GM19468 (cell line): Measurements from ENCODE around the gene KANSL3.

Experiments
- ATAC-seq: cut with Tn5 transposase; IDR thresholded peaks from one replicate; pipeline ENCODE4 v1.9.1; 2021; ENCODE audit warnings: mild to moderate bottlenecking, moderate library complexity, moderate number of reproducible peaks; ENCODE audit not compliant: unreplicated experiment; ENCODE audit errors: extremely low read depth

Gene KANSL3

DNA sequence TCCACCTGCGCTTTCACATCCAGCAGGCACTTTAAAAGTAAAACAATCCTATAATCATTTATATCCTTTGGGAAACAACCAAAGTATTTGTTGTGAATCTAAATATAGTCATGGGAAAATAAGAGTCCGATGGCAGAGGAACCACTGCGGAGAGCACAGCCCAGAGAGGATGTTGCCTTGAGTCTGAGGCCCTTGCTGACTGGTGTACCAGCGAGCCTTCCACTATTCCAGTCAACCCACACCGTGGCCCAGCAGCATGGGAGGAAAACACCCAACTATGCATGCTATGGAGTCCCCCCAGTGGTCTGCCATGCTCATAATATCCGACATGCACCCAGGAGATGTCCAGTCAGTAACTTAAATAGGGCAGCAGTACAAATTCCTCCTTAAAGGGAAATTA, 21.6 kb downstream of the KANSL3 start:
- no peak for ATAC-seq

DNA sequence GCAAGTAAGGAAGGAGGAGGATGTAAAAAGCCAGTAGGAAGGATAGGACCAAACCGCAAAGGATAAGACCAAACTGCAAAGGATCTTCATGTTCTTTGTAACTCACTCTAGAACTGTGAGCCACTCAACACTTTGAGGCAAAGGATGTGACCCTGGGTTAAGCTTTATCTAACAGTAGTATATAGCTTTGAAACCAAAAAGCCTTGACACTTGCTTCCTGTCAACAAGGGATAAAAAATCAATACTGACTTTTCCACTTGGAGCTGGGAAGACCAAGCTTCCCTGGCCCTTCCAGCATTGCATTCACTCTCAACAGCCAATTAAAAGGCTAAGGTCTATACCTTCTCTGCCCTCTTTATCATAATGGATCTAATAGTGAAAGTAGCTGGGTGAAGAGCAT, 22.0 kb downstream of the KANSL3 start:
- ATAC-seq: no peak

DNA sequence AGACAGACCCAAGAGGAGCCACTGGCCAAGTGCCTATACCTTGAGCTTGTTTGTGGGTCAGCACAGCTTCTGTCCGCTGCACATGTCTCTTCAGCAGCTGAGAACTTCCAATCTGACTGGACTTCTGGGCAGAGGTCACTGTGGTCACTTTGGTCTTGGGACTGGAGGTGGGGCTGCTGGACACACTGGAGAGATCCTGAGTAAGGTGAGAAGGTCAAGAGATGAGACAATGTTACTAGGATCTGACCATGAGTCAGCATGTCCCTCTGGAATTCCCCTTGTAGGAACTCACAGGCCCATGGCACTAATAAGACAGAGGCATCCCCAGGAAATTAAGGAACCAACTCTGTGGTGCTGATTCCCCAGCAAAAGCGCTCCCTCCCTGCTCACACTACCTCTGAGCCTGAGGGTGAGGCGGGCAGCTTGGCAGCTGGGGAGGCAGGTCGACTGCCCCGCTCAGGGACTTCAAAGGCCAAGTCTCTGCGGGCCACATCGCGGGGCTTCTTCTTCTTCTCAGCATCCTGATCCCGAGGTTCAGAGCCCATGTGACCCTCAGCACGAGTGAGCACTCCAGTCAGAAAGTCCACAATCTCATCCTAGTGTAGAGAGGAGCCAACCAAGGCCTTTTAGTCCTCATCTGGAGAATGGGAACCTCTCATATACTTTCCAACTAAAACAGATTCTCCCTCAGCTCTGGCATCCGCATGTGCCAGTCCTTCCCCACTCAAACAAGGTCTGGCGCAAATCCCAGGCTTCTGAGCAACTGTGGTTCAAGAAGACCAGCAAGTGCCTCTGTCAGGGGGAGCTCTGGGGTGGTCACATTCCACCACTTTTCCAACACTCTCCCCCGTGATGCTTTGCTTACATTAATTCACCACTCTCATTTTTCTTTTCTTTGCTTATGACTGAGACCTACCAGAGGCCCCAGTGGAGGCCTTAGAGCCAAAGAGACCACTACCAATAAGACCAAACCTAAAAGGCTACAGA, 29.4 kb downstream of the KANSL3 start:
- ATAC-seq: no peak

DNA sequence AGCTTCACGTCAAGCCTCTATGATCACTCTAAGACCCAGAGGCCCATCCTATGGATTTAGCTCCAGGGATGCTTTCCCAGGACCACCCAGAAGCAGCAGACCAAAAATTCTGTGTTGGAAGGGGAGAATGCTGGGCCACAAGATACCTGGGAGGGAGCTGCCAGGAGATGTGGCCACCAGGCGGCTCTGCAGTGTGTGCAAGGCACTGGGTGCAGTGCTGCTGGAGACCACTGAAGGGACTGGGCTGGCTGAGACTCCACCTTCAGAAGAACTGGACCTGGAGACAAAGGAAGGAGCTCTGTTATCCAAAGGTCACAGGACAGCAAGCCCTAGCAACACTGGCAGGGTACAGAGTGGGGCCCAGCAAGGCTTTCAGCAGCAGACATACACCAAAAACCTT, 34.0 kb downstream of the KANSL3 start:
- no peak for ATAC-seq

DNA sequence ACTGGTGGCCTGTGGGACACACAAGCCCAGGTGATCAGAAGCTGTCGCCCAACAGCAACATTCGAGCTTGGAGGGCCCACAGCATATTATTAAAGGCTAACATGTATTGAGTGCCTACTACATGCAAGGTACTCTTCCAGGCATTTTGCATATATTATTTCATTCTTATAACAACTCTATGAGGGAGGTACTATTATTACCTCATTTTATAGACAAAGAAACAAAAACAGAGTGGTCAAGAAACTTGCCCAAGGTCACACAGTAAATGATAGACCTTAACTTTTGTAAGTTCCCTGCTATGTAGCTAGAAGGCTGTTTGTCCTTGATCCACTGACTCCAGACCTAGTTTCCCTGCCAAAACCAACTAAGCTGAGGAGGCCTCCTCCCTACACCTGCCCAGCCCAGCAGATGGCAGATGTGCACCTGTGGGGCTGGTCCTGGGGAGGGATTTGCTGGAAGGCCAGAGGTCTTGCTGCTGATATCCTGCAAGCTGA, 35.7 kb downstream of the KANSL3 start:
- ATAC-seq: no peak

DNA sequence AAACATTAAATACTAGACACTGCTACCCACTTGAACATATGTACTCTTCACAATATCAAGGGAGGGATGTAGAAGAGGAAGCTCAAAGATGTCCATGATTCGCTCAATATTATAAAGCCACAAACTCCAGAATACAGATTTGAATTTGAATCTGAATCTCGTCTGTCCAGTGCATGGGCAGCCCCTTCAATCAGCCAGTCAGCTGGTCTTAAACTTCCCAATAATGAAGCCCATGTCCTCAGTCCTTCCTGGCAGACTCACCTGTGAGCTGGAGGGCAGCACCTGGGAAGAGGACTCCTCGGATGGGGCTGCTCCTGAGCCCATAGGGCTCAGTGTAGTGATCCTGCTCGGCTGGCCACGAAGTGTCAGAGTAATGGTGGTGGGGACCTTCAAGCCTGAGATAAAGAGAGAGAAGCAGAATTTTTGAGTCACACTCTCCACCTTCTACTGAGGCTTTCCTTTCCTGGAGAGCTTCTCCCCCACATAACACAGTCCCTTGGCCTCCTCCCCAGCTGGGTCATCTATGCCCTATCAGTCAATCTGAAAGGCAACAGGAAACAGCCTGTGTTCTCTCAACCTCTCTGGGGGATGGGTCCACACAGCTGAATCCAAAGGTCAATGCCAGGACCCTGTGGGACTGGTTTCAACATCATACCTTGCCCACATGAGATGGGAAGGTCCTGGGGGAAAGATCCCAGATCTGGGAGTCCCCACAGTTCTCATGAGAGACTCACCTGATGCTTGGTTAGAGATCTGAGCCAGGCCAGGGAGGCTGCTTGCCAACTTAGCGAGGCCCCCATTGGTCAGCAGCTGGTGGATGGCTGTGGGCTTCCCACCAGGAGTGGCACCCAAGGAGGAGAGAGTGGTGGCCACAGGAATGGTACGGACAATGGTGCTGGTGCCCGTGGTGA, 36.5 kb downstream of the KANSL3 start:
- ATAC-seq: no peak

DNA sequence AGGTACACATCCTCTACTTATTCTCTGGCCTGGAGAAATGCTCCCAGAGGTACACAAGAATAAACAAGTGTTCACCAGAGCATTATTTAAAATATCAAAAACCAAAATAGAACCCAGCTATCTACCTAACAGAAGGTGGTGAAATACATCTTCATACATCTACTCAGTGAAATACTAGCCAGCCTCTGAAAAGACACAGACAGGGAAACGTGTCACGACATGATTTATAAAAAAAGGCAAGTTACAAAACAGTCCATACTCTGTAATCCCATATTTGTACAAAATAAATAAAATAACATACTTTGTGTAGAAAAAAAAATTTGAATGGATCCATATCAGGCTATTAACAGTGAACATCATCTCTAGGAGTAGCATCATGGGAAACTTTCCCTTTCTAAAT, 38.2 kb downstream of the KANSL3 start:
- no peak for ATAC-seq

DNA sequence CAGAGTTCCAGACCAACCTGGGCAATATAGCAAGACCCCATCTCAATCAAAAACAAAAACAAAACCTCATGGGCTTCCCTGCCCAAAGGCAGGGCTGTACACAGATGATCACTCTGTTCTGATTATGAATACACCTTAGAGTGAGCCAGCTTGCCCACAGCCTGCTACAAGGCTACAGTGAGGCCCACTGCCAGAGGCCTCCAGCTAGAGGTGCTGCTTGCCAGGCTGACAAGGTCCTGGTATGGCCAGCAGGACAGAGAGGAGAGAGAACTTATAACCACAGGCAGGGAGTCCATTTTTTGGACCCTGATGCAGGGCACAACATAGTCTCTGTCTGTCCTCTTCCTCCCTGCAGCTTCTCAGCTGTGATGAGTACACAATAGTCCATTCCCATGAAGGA, 41.5 kb downstream of the KANSL3 start:
- no peak for ATAC-seq

DNA sequence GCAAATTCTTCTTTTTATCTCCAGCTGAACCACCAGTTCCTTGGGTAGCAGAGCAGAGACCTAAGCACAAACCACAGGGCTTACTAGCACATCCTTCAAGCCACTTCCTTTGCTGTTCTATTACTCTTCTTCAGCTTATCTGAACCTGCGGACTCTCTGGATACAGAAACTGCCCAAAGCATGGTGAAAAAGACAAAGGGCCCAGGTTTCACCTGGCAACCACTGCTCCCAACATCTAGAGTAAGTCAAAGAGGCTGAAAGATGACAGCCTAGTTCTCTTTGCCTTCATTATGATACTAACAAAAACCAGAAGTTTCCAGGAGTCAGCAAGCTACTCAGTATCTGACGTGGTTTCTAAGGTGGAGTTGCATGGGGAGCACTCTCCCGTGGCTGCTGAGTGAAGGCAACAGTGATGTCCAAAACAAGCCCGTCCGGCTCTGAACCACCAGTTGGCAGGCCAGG, 43.4 kb downstream of the KANSL3 start:
- no peak for ATAC-seq

DNA sequence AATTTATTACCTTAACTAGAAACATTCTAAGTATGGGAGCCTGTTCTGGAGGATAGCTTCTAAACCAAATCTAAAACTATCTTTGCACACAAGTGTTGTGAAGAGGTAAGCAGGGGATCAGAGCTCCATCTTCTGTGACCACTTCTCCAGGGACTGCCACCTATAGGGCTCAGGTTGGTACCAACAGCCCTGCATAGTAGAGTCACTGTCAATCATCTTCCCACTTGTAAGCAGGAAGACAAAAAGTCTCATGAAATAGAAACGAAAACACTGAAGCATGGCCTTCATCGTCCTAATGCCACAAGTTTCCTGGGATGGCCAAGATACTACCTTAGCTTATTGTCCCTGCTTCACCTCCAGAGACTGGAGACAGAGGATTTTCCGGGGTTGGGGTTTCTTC, 43.8 kb downstream of the KANSL3 start:
- ATAC-seq: no peak

DNA sequence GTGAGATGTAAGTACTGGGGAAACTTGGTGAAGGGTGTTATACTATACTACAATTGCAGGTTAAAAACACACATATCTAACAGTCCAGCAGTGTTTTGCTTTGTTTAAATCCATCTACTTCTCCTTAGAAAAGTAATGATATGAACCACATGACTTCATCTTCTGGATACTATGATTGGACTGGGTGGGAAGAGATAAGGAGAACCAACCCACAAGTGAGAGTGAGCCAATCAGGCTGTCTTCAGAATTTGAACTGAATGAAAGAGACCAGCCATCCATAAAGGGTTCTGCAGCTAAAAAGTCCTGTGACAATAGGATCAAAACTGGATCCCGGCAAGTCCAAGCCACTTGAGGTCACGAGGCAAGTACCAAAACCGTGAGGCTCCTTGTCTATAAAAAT, 46.6 kb downstream of the KANSL3 start:
- no peak for ATAC-seq

DNA sequence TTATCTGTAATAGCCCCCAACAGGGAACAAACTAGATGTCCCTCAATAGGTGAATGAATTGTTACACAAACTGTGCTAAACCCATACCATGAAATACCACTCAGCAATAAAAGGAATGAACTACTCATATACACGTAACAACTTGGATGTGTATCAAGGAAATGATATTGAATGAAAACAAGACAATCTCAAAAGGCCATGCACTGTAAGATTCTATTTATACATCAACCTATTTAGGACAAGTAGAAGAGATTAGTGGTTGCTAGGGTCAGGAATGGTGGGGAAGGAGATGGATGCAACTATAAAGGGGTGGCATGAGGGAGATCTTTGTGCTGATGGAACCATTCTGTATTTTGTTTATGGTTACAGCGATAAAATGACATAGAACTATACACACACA, 47.1 kb downstream of the KANSL3 start:
- no peak for ATAC-seq

DNA sequence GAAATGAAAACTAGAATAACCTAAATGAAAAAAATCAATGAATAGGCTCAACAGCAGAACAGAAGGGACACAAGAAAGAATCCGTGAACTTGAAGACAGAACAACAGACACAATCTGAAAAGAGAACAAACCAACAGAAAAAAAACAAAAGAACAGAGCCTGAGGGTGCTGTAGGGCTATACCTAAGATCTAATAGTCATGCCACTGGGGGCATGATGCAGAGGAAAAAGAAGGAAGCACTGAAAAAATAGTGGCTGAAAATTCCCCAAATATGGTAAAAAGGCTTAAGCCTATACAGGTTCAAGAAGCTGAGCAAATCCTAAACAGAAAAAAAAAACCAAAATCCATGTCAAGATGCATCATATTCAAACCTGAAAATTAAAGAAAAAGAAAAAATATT, 50.3 kb downstream of the KANSL3 start:
- no peak for ATAC-seq

DNA sequence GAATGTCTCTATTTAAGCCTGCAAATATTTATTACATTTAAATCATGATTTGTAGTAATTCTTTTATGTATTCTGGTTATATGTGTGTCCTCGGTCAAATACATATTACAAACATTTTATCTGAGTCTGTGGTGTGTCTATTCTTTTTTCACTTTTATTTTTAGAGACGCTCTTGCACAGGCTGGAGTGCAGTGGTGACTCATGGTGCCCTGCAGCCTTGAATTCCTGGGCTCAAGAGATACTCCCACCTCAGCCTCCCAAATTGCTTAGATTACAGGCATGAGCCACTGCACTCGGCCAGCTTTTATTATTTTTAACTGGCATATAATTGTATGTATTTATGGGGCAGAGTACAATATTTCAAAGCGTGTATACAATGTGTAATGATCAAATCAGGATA, 54.1 kb downstream of the KANSL3 start:
- no peak for ATAC-seq

DNA sequence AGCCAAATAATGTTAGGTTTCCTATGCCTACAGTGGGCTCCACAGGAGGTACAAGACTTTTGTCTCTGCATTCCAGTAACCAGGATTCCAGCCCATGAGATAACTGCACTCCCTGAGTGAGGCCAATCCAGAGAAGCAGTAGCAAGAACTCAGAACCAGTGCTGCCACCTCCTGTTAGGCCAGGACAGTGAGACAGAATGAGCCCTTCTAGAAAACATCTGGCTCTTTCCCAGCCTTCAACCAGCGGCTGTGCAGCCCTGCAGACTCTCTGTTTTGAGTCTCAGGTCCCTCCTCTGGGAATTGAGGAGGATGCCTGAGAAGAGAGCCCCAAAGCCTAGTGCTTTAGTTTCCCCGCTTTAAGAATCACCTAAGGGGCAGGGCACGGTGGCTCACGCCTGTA, 57.3 kb downstream of the KANSL3 start:
- ATAC-seq: no peak

DNA sequence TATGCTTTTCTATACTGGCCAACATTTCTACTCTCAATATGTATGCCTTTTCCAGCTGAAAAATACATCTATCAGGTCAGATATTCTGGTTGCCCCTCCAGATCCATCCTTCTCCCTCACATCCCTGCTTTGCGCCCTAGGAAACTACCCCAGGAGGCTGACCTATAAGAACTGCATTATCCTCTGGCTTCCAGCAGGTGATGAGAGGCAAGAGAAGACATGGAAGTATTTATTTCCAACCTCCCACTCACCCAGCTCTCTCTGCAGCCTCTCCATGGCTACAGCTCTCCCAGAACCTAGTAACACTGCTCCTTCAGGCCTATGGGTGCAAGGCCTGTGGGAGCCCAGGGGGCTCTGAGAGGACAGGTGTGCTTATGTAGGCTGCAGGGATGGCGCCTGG, 58.7 kb downstream of the KANSL3 start:
- no peak for ATAC-seq

DNA sequence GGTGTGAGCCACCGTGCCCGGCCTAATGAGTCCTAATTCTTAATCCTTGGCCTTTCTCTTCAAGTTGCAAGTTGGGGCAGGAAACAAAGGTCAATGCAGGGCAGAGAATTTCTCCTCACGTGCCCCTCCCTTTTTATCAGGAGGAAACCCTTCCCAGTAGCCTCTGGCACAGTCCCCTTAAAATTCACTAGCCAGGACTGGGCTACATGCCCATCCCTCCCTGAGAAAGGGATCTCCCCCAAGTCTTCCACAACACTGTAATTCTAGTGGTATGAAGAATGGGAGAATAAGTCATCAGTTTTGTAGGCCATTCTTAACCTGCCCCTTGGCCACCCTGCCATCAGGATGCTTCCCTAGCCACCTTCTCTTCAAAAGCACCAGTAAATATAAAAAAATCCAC, 59.4 kb downstream of the KANSL3 start:
- no peak for ATAC-seq

DNA sequence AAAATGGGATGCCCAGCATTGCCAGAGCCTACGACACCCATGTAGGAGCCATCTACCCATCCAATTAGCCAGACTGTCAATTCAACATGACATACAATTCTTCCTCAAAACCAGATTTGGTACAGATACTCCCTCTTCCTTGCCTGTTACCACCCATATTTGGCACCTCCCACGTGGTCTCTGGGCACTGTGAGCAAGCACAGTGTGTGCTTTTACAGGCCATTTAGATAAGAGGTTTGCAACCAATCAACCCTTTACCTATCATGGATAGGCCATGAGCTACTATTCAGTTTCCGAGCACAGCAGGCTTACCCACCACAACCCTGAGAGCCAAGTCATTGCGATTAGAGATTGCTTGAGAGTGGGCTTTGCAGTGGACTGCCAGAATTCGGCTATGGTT, 60.6 kb downstream of the KANSL3 start:
- ATAC-seq: no peak

DNA sequence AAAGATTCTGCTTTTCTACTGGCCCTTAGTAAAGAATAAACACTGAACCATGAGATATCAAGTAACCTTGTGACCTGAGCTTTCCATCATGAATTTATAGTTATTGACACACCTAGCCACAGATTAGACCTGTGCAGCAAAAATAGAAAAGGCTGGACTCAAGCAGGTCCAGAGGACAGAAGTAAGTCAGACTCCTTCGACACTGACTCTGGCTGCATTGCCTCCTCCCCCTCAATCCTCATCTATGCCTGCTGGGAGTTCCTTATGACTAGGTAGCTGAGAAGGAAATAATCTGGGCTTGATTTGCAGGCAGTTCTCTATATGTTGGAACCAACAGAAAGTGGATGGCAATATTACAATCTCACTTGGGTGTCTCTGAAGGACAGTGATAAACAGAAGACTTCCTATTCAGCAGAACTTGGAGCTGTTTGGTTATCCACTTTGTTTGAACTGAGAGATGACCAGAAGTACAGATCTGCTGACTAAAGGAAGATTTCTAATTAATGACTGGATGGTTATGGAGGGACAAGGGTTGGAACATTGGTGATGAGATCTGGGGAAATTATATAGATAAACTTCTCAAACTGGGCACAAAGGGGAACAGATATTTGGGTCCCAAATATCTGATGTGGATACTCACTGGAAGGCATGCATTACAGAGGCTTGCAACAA, 62.2 kb downstream of the KANSL3 start:
- ATAC-seq: no peak

DNA sequence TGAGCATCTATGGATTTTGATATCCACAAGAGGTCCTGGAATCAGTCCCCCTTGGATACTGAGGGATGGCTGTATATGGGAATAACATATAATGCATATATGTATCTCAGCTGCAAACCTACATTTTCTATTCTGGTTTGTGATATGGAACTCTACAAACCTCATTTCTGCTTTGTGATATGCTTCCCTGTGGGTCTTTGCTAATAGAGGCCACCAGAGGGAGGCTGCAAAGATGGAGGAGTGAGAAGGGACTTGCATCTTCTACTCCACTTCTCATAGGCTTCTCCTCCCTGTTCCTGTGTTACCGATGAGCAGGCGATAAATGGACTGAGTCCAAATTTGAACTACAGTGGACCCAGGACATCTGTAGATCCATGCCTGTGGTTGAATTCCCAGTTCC, 63.7 kb downstream of the KANSL3 start:
- ATAC-seq: no peak
